Measurements from ENCODE around the gene ABCB9.

- TF ChIP-seq CTCF (conservative IDR thresholded peaks at IDR 0.05) (no peak), ZFX (IDR thresholded peaks at IDR 0.05) (no peak)
Observed at GRCh38 chr12:122966743-122967550, 684 bp upstream of the ABCB9 start.

Data from C4-2B (cell line).